Thyroid gland (tissue), 4 donors: Measurements from ENCODE around the gene LYPD1.

Experiments used
- POLR2A ChIP-seq, 2 donors: fragments of 450-650 bp; IDR thresholded peaks; one replicate each; pipeline ENCODE4 v1.6.1; 2017; ENCODE audit warnings: antibody characterized with exemption in 2 of 2, mild to moderate bottlenecking in 2 of 2, moderate library complexity in 1 of 2
- TF ChIP-seq, protein P1 (sequence below), 6 experiments: fragments of 200-600 bp in 3 of 6; fragments of 450-650 bp in 3 of 6; sonication (generic) in 3 of 6; IDR thresholded peaks; one replicate each; pipeline ENCODE4 v1.5.1; 2016 to 2019; ENCODE audit warnings: antibody characterized with exemption in 6 of 6, mild to moderate bottlenecking in 2 of 6, inconsistent platforms in 1 of 6, moderate library complexity in 1 of 6

DNA sequence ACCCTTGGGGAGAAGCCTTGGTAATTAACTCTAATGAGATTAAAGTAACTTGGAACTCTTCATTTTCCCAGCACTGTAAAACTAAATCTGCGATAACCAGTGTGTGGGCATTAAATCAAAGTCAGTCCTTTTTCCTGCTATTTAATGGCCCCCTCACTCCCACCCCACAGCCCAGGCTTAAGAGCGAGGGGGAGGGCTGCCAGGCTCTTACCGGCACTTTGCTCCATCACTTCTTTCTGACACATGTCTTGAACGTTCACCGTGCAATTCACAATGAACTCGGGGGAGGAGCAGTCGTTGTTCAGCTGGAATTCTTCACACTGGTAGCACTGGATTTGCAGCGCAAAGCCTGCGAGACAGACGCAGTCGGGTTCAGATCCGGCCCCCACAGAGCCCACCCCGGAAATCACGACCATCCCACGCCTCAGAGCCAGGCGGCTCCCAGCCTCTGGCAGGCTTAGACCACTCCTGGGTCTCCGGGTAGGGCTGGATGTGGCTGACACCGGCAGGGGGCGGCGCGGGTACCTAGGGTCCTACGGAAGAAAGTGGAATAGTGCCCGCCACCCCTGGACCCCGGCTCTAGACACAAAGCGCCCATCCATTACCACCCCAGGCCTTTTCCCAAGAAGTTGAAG, 1.7 kb downstream of the LYPD1 start:
- TF ChIP-seq, protein P1, sequence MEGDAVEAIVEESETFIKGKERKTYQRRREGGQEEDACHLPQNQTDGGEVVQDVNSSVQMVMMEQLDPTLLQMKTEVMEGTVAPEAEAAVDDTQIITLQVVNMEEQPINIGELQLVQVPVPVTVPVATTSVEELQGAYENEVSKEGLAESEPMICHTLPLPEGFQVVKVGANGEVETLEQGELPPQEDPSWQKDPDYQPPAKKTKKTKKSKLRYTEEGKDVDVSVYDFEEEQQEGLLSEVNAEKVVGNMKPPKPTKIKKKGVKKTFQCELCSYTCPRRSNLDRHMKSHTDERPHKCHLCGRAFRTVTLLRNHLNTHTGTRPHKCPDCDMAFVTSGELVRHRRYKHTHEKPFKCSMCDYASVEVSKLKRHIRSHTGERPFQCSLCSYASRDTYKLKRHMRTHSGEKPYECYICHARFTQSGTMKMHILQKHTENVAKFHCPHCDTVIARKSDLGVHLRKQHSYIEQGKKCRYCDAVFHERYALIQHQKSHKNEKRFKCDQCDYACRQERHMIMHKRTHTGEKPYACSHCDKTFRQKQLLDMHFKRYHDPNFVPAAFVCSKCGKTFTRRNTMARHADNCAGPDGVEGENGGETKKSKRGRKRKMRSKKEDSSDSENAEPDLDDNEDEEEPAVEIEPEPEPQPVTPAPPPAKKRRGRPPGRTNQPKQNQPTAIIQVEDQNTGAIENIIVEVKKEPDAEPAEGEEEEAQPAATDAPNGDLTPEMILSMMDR (IDR thresholded peaks at IDR 0.05) = no peak
- no peak for TF ChIP-seq POLR2A (IDR thresholded peaks at IDR 0.05)
